Measurements from ENCODE around the gene TLR7.

- TF ChIP-seq, protein P1, sequence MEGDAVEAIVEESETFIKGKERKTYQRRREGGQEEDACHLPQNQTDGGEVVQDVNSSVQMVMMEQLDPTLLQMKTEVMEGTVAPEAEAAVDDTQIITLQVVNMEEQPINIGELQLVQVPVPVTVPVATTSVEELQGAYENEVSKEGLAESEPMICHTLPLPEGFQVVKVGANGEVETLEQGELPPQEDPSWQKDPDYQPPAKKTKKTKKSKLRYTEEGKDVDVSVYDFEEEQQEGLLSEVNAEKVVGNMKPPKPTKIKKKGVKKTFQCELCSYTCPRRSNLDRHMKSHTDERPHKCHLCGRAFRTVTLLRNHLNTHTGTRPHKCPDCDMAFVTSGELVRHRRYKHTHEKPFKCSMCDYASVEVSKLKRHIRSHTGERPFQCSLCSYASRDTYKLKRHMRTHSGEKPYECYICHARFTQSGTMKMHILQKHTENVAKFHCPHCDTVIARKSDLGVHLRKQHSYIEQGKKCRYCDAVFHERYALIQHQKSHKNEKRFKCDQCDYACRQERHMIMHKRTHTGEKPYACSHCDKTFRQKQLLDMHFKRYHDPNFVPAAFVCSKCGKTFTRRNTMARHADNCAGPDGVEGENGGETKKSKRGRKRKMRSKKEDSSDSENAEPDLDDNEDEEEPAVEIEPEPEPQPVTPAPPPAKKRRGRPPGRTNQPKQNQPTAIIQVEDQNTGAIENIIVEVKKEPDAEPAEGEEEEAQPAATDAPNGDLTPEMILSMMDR (IDR thresholded peaks at IDR 0.05): no peak
- TF ChIP-seq POLR2A (IDR thresholded peaks at IDR 0.05): no peak
These were observed 65.4 kb downstream of the TLR7 start for GRCh38 chrX:12932244-12932643.

Measured in esophagus squamous epithelium (tissue), 4 donors.